ENCODE results near the gene HNRNPUL1.

DNA sequence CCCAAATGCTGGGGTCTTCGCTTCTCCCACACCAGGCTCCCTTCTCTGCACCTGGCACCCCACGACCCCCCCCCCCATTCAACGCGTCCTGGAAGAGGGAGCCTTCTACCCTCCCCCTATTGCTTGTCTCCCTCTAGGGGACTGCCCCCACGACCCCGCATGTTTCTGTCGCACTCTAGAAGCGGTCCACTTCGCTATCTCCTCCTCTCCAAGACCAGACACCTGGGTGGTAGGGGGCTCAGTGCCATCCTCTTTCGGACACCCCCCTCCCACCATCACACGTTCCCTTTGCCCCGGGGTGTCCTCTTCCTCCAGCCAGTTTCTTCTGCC, 88.1 kb downstream of the HNRNPUL1 start:
- no peak for TF ChIP-seq CTCF (conservative IDR thresholded peaks at IDR 0.05 in 1 of 2, IDR thresholded peaks at IDR 0.05 in 1 of 2; ENCODE audit: low read depth in 1 of 2, low read length in 2 of 2)
- no peak for TF ChIP-seq EZH2 (IDR thresholded peaks at IDR 0.05; ENCODE audit: low read length, missing control alignments)

Measured in fibroblast of lung (primary cell).